Activated naive CD8-positive, alpha-beta T cell (primary cell): ENCODE results near the gene SORCS1.

Experiments used
- H3K27ac Mint-ChIP-seq: one replicate; pipeline ENCODE4 v1.8.0; 2021; ENCODE audit warnings: mixed read lengths
- H3K27me3 Mint-ChIP-seq: one replicate; pipeline ENCODE4 v1.8.0; 2021; ENCODE audit warnings: mixed read lengths
- H3K36me3 Mint-ChIP-seq: one replicate; pipeline ENCODE4 v1.8.0; 2021; ENCODE audit warnings: mixed read lengths
- H3K4me1 Mint-ChIP-seq: one replicate; pipeline ENCODE4 v1.8.0; 2021; ENCODE audit warnings: low read depth, mixed read lengths
- H3K4me3 Mint-ChIP-seq: one replicate; pipeline ENCODE4 v1.8.0; 2021; ENCODE audit warnings: mild to moderate bottlenecking, mixed read lengths
- H3K9me3 Mint-ChIP-seq: one replicate; pipeline ENCODE4 v1.8.0; 2021; ENCODE audit warnings: low read depth, mixed read lengths

The SORCS1 gene

GRCh38 chr10:106593876-106594275, 570.6 kb downstream of the SORCS1 start:
- no peak overlapping the region for H3K4me3 Mint-ChIP-seq
- H3K36me3 Mint-ChIP-seq: no peaks in the 10 kb centered on the region
- H3K9me3 Mint-ChIP-seq: peaks cover 3% of the 10 kb centered on the region
- no peaks in the 10 kb centered on the region for H3K27me3 Mint-ChIP-seq
- no peak overlapping the region for H3K27ac Mint-ChIP-seq
- H3K4me1 Mint-ChIP-seq: no peaks in the 10 kb centered on the region

- Mint-ChIP-seq H3K9me3 (peaks cover 3% of the 10 kb centered on the region), H3K36me3 (no peaks in the 10 kb centered on the region), H3K4me1 (no peaks in the 10 kb centered on the region), H3K4me3 (no peak overlapping the region), H3K27me3 (no peaks in the 10 kb centered on the region), H3K27ac (no peak overlapping the region)
These were observed 572.1 kb downstream of the SORCS1 start for GRCh38 chr10:106592396-106592795.

GRCh38 chr10:106582291-106582690, 582.2 kb downstream of the SORCS1 start:
- Mint-ChIP-seq H3K4me1 (no peaks in the 10 kb centered on the region), H3K27me3 (peaks cover 1% of the 10 kb centered on the region), H3K9me3 (peaks cover 3% of the 10 kb centered on the region), H3K36me3 (no peaks in the 10 kb centered on the region), H3K4me3 (no peak overlapping the region), H3K27ac (no peak overlapping the region)

DNA sequence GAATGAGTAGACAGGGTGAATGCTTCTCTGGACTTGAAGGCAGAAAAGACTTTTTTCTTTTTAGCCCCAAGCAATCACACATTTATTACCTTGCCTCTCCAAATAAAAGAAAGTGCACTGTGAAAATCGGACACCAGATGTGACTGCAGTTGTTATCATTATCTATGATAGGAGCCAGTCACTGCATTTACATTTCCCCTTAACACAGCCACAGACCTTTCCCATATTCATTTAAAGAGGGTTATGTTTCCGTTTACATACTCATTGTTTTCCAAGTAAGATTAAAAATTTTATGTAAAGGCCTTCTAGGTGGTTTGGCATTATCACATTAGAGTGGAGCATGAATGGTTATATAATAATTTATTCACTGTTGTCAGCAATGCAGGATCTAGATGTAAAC, 586.8 kb downstream of the SORCS1 start:
- Mint-ChIP-seq H3K9me3 (no peaks in the 10 kb centered on the region), H3K27ac (no peak overlapping the region), H3K4me1 (no peaks in the 10 kb centered on the region), H3K36me3 (no peaks in the 10 kb centered on the region), H3K27me3 (peaks cover 4% of the 10 kb centered on the region), H3K4me3 (no peak overlapping the region)

- H3K36me3 Mint-ChIP-seq: no peaks in the 10 kb centered on the region
- no peaks in the 10 kb centered on the region for H3K4me1 Mint-ChIP-seq
- H3K27ac Mint-ChIP-seq: no peak overlapping the region
- no peak overlapping the region for H3K4me3 Mint-ChIP-seq
- no peaks in the 10 kb centered on the region for H3K9me3 Mint-ChIP-seq
- peaks cover 4% of the 10 kb centered on the region for H3K27me3 Mint-ChIP-seq
These were observed 587.2 kb downstream of the SORCS1 start for GRCh38 chr10:106577266-106577665.

DNA sequence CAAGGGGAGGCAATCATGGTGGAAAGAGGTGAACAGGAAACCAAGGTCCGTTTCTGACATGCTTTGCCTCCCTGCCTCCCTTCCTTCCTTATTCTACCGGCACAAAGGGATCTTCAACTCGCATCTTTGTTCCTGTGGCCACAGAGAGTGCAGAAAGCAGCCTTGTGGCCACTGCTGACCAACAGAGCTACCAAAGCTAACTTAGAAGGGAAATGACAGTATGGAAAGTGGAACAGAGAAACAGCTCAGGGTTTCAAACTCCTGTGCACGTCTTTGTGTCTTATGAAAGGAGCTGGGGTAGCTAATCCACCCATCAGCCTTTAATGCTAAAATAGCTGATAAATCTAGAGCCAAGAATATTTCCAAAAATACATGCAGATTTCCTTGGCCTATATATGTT, 588.0 kb downstream of the SORCS1 start:
- peaks cover 4% of the 10 kb centered on the region for H3K27me3 Mint-ChIP-seq
- no peaks in the 10 kb centered on the region for H3K4me1 Mint-ChIP-seq
- no peak overlapping the region for H3K27ac Mint-ChIP-seq
- no peaks in the 10 kb centered on the region for H3K9me3 Mint-ChIP-seq
- no peaks in the 10 kb centered on the region for H3K36me3 Mint-ChIP-seq
- H3K4me3 Mint-ChIP-seq: no peak overlapping the region

- H3K27me3 Mint-ChIP-seq: peaks cover 3% of the 10 kb centered on the region
- no peak overlapping the region for H3K4me3 Mint-ChIP-seq
- H3K36me3 Mint-ChIP-seq: no peaks in the 10 kb centered on the region
- no peaks in the 10 kb centered on the region for H3K4me1 Mint-ChIP-seq
- no peak overlapping the region for H3K27ac Mint-ChIP-seq
- no peaks in the 10 kb centered on the region for H3K9me3 Mint-ChIP-seq
These were observed 591.4 kb downstream of the SORCS1 start for GRCh38 chr10:106573106-106573505.

- H3K27me3 Mint-ChIP-seq: no peaks in the 10 kb centered on the region
- no peaks in the 10 kb centered on the region for H3K36me3 Mint-ChIP-seq
- no peak overlapping the region for H3K27ac Mint-ChIP-seq
- no peaks in the 10 kb centered on the region for H3K4me1 Mint-ChIP-seq
- no peak overlapping the region for H3K4me3 Mint-ChIP-seq
- no peaks in the 10 kb centered on the region for H3K9me3 Mint-ChIP-seq
These were observed 593.1 kb downstream of the SORCS1 start for GRCh38 chr10:106571192-106571946.

DNA sequence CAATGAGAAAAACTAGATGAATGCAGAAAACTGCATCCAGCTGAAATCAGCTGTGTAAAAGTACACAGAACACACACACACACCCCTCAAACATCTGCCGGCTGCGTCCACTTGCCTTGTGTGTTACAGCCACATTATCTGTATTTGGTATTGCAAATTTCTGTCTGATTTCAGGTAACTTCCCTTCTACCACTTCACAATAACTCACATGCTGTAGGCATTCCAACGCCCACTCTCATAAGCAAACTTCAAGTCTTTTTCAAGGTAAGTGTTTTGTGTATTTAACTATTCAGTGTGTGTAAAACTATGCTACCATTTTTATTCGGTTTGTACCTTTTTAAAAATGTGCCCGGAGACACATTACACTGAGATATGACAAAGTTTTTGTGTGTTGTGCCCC, 594.2 kb downstream of the SORCS1 start:
- no peak overlapping the region for H3K27ac Mint-ChIP-seq
- no peak overlapping the region for H3K4me3 Mint-ChIP-seq
- H3K4me1 Mint-ChIP-seq: no peaks in the 10 kb centered on the region
- H3K36me3 Mint-ChIP-seq: no peaks in the 10 kb centered on the region
- no peaks in the 10 kb centered on the region for H3K27me3 Mint-ChIP-seq
- no peaks in the 10 kb centered on the region for H3K9me3 Mint-ChIP-seq

GRCh38 chr10:106567629-106568028, 596.9 kb downstream of the SORCS1 start:
- Mint-ChIP-seq H3K4me1 (no peaks in the 10 kb centered on the region), H3K27me3 (peaks cover 1% of the 10 kb centered on the region), H3K27ac (no peak overlapping the region), H3K36me3 (no peaks in the 10 kb centered on the region), H3K9me3 (no peaks in the 10 kb centered on the region), H3K4me3 (no peak overlapping the region)

DNA sequence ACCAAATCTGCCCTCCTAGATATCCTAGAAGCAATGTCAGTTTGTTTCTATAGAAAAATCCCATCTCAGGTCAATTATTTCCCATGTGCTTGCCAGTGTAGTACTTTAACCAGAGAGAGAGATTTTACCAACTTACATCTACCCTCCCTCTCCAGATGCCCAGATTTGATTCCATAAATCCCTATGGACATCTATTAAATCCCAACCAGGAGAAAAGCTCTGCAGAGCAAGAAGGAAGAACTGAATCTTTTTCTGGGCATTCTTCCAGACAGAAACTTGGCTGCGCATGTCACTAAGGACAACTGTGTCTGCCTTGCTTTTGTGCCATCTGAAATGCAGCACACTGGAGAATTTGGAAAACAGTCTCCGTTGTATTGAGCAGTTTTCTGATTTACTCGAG, 597.6 kb downstream of the SORCS1 start:
- no peak overlapping the region for H3K27ac Mint-ChIP-seq
- no peaks in the 10 kb centered on the region for H3K4me1 Mint-ChIP-seq
- no peaks in the 10 kb centered on the region for H3K9me3 Mint-ChIP-seq
- peaks cover 1% of the 10 kb centered on the region for H3K27me3 Mint-ChIP-seq
- no peak overlapping the region for H3K4me3 Mint-ChIP-seq
- no peaks in the 10 kb centered on the region for H3K36me3 Mint-ChIP-seq

DNA sequence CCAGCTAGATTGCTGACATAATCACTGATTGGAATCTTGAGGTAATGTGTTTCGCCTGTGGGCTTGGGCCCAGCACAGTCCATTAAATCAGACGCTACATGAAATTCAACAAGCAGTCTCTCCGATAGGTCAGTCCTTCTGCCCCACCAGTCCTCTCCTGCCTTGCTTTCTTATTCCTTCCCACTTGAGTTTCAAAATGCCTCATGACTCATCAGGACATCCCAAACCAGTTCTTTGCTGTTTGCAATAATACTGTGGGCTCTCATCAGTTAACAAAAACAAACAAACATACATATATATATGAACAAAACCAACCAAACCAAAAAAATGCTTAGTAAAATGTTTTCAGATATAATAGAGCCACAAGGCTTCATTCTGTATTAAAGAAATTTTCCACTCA, 599.0 kb downstream of the SORCS1 start:
- Mint-ChIP-seq H3K27me3 (peaks cover 1% of the 10 kb centered on the region), H3K27ac (no peak overlapping the region), H3K4me3 (no peak overlapping the region), H3K4me1 (no peaks in the 10 kb centered on the region), H3K36me3 (no peaks in the 10 kb centered on the region), H3K9me3 (no peaks in the 10 kb centered on the region)

DNA sequence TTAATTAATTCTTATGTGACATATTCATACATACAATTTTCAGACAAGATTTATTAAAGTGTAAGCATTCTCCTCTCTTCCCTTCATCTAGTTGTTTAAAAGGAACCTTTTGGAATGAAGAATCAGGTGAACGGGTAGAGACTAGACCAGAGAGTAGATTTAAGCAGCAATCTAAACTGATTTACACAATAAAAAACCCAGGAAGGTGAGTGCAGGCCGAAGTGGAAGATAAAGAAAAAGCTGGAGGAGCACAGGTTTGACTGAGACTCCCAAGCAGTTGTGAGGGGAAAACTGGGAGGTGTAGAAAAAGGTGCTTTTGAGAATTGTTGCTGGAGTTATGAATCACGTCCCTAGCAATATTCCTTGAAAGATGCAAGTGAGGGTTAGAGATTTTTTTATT, 601.1 kb downstream of the SORCS1 start:
- H3K4me1 Mint-ChIP-seq: no peaks in the 10 kb centered on the region
- H3K36me3 Mint-ChIP-seq: no peaks in the 10 kb centered on the region
- no peaks in the 10 kb centered on the region for H3K9me3 Mint-ChIP-seq
- no peak overlapping the region for H3K27ac Mint-ChIP-seq
- H3K4me3 Mint-ChIP-seq: no peak overlapping the region
- H3K27me3 Mint-ChIP-seq: peaks cover 1% of the 10 kb centered on the region

GRCh38 chr10:106560925-106561640, 603.4 kb downstream of the SORCS1 start:
- Mint-ChIP-seq H3K36me3 (no peaks in the 10 kb centered on the region), H3K9me3 (no peaks in the 10 kb centered on the region), H3K27me3 (peaks cover 1% of the 10 kb centered on the region), H3K4me3 (no peak overlapping the region), H3K27ac (no peak overlapping the region), H3K4me1 (no peaks in the 10 kb centered on the region)

- H3K27ac Mint-ChIP-seq: no peak overlapping the region
- no peaks in the 10 kb centered on the region for H3K9me3 Mint-ChIP-seq
- no peaks in the 10 kb centered on the region for H3K36me3 Mint-ChIP-seq
- peaks cover 1% of the 10 kb centered on the region for H3K27me3 Mint-ChIP-seq
- H3K4me1 Mint-ChIP-seq: no peaks in the 10 kb centered on the region
- no peak overlapping the region for H3K4me3 Mint-ChIP-seq
These were observed 605.1 kb downstream of the SORCS1 start for GRCh38 chr10:106559442-106559841.
